Left lung (tissue), 10 donors: Measurements from ENCODE around the gene PRR9. TPM values are rescaled to one million over a fixed set of nuclear protein-coding genes. Genes with fewer than 3 reads are reported as not detected.

Experiments
- ATAC-seq: fragments of 200-7000 bp; cut with Tn5 transposase; one replicate; pipeline ENCODE4 v1.9.1; 2020; ENCODE audit warnings: moderate library complexity
- DNase-seq, 4 donors: peaks; one replicate each; pipeline ENCODE4 v3.0.0-alpha.2; 2013 to 2020
- H3K27ac ChIP-seq, 2 donors: fragments of 200-600 bp; sonication (generic) in 1 of 2; one replicate each; pipeline versions ENCODE4 v1.5.0 to v1.8.0; 2020 to 2021
- H3K27me3 ChIP-seq, 2 donors: fragments of 200-600 bp; sonication (generic) in 1 of 2; one replicate each; pipeline versions ENCODE4 v1.5.0 to v1.8.0; 2020 to 2021
- H3K36me3 ChIP-seq, 2 donors: fragments of 200-600 bp; sonication (generic) in 1 of 2; one replicate each; pipeline versions ENCODE4 v1.5.0 to v1.8.0; 2020 to 2021
- H3K4me1 ChIP-seq, 2 donors: fragments of 200-600 bp; one replicate each; pipeline ENCODE4 v1.8.0; 2021
- H3K4me3 ChIP-seq, 2 donors: fragments of 200-600 bp; sonication (generic) in 1 of 2; one replicate each; pipeline versions ENCODE4 v1.5.0 to v1.8.0; 2020 to 2021; ENCODE audit warnings: mild to moderate bottlenecking in 1 of 2
- H3K9me3 ChIP-seq, 2 donors: fragments of 200-600 bp; sonication (generic) in 1 of 2; one replicate each; pipeline versions ENCODE4 v1.5.0 to v1.8.0; 2020 to 2021
- intact Hi-C, 2 donors: fragments of 100-400 bp; cut with DNase I; formaldehyde crosslinking; loops; one replicate each; pipeline versions ENCODE4 v1.11.2 to v1.14.2; 2022
- polyA plus RNA-seq, 6 donors: library from polyadenylated mRNA; unstranded; fragments of 120-200 nt; gene quantifications; one replicate each; pipeline ENCODE4 v1.2.1, GENCODE V29; 2013; ENCODE audit not compliant: insufficient read length in 6 of 6
- total RNA-seq, 2 donors: library from RNA; stranded (reverse); fragmentation: NEBNext Ultra II Directional; extraction: Animal tissue kit (Norgen Biotek cat#: 25700); gene quantifications; one replicate each; pipeline ENCODE4 v1.2.1, GENCODE V29; 2021
- TF ChIP-seq, protein P1 (sequence below), 2 donors: fragments of 200-600 bp; sonication (generic) in 1 of 2; IDR thresholded peaks; one replicate each; pipeline versions ENCODE4 v1.5.0 to v1.8.0; 2021; ENCODE audit warnings: antibody characterized with exemption in 2 of 2
- donor health status: DM: no; HTN: yes; CAD: no.
- donor health status: DM: no; HTN: no; CAD: no.

Gene PRR9
- total and polyA plus RNA-seq, 8 donors: not detected

DNA sequence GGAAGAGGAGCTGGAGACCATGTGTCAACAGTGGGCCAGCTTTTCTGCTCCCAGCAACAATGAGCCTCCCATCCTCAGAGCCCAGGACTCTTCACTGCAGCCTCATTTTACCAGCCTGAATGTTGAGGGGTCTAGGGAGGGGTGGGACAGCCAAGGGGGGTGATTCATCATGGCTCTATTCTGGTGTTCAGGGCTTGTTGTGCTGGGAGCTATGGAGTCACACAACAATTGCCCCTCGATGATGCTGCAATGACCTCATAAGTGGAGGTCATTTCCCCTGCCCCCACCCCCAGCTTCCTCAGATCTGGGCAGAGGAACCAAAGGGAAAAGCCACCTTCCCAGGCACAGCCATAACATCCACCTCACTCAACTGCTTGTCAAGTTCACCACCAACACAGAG is 14.3 kb upstream of the PRR9 start, which contains the start of gene LELP1:
LELP1 (plus strand) TSS at position 301 of the 400 bp plus-strand sequence. CDS start 1,278 bp downstream, outside the sequence.
- ATAC-seq: no peak
- TF ChIP-seq, protein P1, sequence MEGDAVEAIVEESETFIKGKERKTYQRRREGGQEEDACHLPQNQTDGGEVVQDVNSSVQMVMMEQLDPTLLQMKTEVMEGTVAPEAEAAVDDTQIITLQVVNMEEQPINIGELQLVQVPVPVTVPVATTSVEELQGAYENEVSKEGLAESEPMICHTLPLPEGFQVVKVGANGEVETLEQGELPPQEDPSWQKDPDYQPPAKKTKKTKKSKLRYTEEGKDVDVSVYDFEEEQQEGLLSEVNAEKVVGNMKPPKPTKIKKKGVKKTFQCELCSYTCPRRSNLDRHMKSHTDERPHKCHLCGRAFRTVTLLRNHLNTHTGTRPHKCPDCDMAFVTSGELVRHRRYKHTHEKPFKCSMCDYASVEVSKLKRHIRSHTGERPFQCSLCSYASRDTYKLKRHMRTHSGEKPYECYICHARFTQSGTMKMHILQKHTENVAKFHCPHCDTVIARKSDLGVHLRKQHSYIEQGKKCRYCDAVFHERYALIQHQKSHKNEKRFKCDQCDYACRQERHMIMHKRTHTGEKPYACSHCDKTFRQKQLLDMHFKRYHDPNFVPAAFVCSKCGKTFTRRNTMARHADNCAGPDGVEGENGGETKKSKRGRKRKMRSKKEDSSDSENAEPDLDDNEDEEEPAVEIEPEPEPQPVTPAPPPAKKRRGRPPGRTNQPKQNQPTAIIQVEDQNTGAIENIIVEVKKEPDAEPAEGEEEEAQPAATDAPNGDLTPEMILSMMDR (IDR thresholded peaks at IDR 0.05): no peak
- intact Hi-C loops: no loop called here

DNA sequence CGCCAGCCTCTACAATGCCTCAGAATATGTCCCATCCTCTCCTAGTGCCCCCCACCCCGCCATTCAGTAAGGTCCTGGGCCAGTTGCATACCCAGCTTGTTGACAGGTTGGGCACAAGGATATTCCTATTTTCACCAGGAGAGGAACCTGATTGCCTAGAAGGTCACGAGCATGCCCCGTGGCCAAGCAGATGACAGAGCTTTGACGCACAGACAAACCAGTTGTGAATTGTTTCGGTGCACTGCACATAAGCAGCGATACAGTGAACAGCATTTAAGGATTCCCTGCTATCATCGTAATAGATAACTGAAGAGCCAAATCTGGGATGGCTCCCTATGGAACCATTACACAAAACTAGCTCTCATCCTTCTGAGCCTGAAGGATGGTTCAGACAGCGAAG is 10.8 kb upstream of the PRR9 start:
- Histone ChIP-seq H3K27me3 (peaks cover 0 to 42% of the 10 kb centered on the region in 2 donors), H3K9me3 (no peaks in the 10 kb centered on the region), H3K4me1 (no peaks in the 10 kb centered on the region), H3K27ac (no peak overlapping the region), H3K4me3 (no peak overlapping the region), H3K36me3 (no peaks in the 10 kb centered on the region)
- no peak for DNase-seq
- TF ChIP-seq, protein P1 (IDR thresholded peaks at IDR 0.05): no peak
- no peak for ATAC-seq
- intact Hi-C loops: no loop called here

More for the DNA sequence above, 14.3 kb upstream of the PRR9 start, which contains the start of gene LELP1:
- Histone ChIP-seq H3K9me3 (no peaks in the 10 kb centered on the region), H3K4me1 (no peaks in the 10 kb centered on the region), H3K36me3 (no peaks in the 10 kb centered on the region), H3K27me3 (peaks cover 0 to 33% of the 10 kb centered on the region in 2 donors), H3K4me3 (no peak within 1 kb of the TSS), H3K27ac (no peak within 1 kb of the TSS)
- DNase-seq: no peak

DNA sequence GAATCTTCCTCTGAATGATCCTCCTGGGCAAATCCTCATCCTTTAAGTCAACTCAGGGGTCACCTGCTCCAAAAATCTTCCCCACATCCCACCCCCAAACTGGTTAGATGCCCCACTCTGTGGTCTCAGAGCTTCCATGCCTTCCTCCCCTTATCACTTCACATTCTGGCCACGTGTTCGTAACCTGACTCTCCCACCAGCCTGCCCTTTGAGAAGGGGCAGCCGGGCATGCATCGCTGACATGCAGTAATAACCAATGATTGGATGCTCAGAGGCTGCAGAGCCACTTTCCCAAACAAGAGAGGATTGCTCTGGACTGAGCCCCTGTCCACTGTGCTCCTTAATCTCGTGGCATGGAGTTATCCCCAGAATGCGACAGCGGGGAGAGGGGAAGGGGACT is 7.2 kb upstream of the PRR9 start:
- intact Hi-C loops: no loop called here
- TF ChIP-seq, protein P1 (IDR thresholded peaks at IDR 0.05): no peak
- DNase-seq (no peak), ATAC-seq (no peak)
- H3K9me3 ChIP-seq: no peaks in the 10 kb centered on the region
- H3K36me3 ChIP-seq: no peaks in the 10 kb centered on the region
- no peak overlapping the region for H3K4me3 ChIP-seq
- H3K4me1 ChIP-seq: no peaks in the 10 kb centered on the region
- no peak overlapping the region for H3K27ac ChIP-seq
- H3K27me3 ChIP-seq: peaks cover 0 to 37% of the 10 kb centered on the region in 2 donors

DNA sequence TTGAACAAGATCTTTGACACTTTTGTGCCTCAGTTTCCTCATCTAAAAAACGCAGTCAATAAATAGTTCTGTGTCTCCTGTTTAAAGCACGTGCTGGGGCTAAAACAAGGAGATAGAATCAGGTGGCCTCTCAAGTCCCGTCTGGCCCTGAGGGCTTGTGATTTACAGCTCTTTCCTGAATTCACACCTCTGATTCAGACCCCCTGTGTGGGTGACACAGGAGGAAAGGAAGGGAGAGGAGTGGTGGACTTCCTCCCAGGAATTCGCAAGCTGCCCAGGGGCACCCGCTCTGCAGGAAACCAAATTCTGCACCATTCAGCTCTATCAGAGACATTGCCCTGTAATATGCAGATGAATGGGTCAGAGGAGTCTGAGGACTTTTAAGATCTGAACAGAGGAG is 5.2 kb upstream of the PRR9 start:
- TF ChIP-seq, protein P1 (IDR thresholded peaks at IDR 0.05): no peak
- peaks cover 0 to 27% of the 10 kb centered on the region in 2 donors for H3K27me3 ChIP-seq
- no peaks in the 10 kb centered on the region for H3K4me1 ChIP-seq
- ATAC-seq (no peak), DNase-seq (no peak)
- no peak overlapping the region for H3K27ac ChIP-seq
- no peaks in the 10 kb centered on the region for H3K36me3 ChIP-seq
- intact Hi-C loops: no loop called here
- H3K9me3 ChIP-seq: no peaks in the 10 kb centered on the region
- no peak overlapping the region for H3K4me3 ChIP-seq

DNA sequence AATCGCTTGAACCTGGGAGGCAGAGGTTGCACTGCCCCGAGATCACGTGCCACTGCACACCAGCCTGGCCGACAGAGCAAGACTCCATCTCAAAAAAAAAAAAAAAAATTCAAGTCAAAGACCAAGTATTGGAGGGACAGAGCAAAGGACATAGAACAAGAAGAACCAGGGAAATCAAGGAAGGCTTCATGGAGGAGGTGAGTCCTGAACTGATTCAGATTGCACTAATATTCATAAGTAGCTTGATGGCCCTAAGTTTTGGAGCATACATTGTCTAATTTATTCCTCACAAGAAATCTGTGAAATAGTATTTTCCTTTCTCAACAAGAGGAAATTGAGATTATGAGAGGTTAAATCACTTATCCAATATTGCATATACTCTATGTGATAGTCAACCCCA is 3.9 kb upstream of the PRR9 start:
- TF ChIP-seq, protein P1 (IDR thresholded peaks at IDR 0.05): no peak
- Histone ChIP-seq H3K9me3 (no peaks in the 10 kb centered on the region), H3K4me1 (no peaks in the 10 kb centered on the region), H3K36me3 (no peaks in the 10 kb centered on the region), H3K4me3 (no peak overlapping the region), H3K27ac (no peak overlapping the region), H3K27me3 (peaks cover 0 to 19% of the 10 kb centered on the region in 2 donors)
- ATAC-seq (no peak), DNase-seq (no peak)
- intact Hi-C loops: no loop called here
